Uterus (tissue), 4 donors: ENCODE measurements around the gene TFAP2B. TPM values are rescaled to one million over a fixed set of nuclear protein-coding genes. Genes with fewer than 3 reads are reported as not detected.

ENCODE experiments used
- DNase-seq, 2 donors: peaks; one replicate each; pipeline ENCODE4 v3.0.0-alpha.2; 2019 to 2020
- H3K27ac ChIP-seq, 2 donors: fragments of 200-600 bp; sonication (generic); 1 replicate in 1 of 2; 2 replicates in 1 of 2; pipeline ENCODE4 v1.5.1; 2016 to 2018
- H3K27me3 ChIP-seq, 2 donors: fragments of 200-600 bp; sonication (generic); one replicate each; pipeline ENCODE4 v1.5.1; 2018 to 2019; ENCODE audit warnings: control low read depth in 1 of 2
- H3K36me3 ChIP-seq, 2 donors: fragments of 200-600 bp; sonication (generic); one replicate each; pipeline ENCODE4 v1.5.1; 2019; ENCODE audit warnings: control low read depth in 1 of 2
- H3K4me1 ChIP-seq, 2 donors: fragments of 200-600 bp; sonication (generic); one replicate each; pipeline ENCODE4 v1.5.1; 2018 to 2019; ENCODE audit warnings: control low read depth in 1 of 2
- H3K4me3 ChIP-seq, 2 donors: fragments of 200-600 bp; sonication (generic); 1 replicate in 1 of 2; 2 replicates in 1 of 2; pipeline ENCODE4 v1.5.1; 2018 to 2019; ENCODE audit warnings: mild to moderate bottlenecking in 1 of 2
- H3K9me3 ChIP-seq, 2 donors: fragments of 200-600 bp; sonication (generic); one replicate each; pipeline ENCODE4 v1.5.1; 2019; ENCODE audit warnings: control low read depth in 1 of 2
- CTCF ChIP-seq, 4 experiments: fragments of 200-600 bp in 2 of 4; fragments of 450-650 bp in 2 of 4; sonication (generic) in 2 of 4; IDR thresholded peaks; one replicate each; pipeline ENCODE4 v1.5.1; 2016 to 2019; ENCODE audit warnings: antibody characterized with exemption in 4 of 4, mild to moderate bottlenecking in 2 of 4, moderate library complexity in 1 of 4
- POLR2A ChIP-seq, 2 donors: fragments of 450-650 bp; IDR thresholded peaks; one replicate each; pipeline ENCODE4 v1.6.1; 2016; ENCODE audit warnings: antibody characterized with exemption in 2 of 2, mild to moderate bottlenecking in 1 of 2, moderate library complexity in 1 of 2
- intact Hi-C: fragments of 100-400 bp; cut with DNase I; formaldehyde crosslinking; loops from one replicate; pipeline ENCODE4 v1.15.1; 2023; ENCODE audit warnings: low total_unique reads
- total RNA-seq, 4 donors: library from RNA; depleted of rRNA in 3 of 4; stranded (reverse); fragments of >200 nt in 3 of 4; gene quantifications; one replicate each; pipeline versions ENCODE4 v1.1.0 to v1.2.4, GENCODE V29; 2014 to 2023
- donor health status: DM: yes; HTN: yes; CAD: no.

TFAP2B gene
- total RNA-seq, result under 1 TPM in 1 of 4 donors, not detected in 3; 0.41 TPM

- H3K27ac ChIP-seq, result no peak within 1 kb of the TSS
- DNase-seq, result no peak
- intact Hi-C loops, result no loop called here
- H3K4me1 ChIP-seq, result peaks cover 0 to 7% of the 10 kb centered on the region in 2 donors
- H3K4me3 ChIP-seq, result no peak within 1 kb of the TSS
- peaks cover 0 to 65% of the 10 kb centered on the region in 2 donors for H3K27me3 ChIP-seq
- TF ChIP-seq CTCF (IDR thresholded peaks at IDR 0.05) (no peak), POLR2A (IDR thresholded peaks at IDR 0.05) (no peak)
- H3K36me3 ChIP-seq, result no peaks in the 10 kb centered on the region
- no peaks in the 10 kb centered on the region for H3K9me3 ChIP-seq
Observed at GRCh38 chr6:50818673-50819072, at the start of gene TFAP2B. Gene TFAP2B (plus strand): TSS chr6:50818871. CDS start chr6:50818892, 21 bp downstream.

- TF ChIP-seq CTCF (IDR thresholded peaks at IDR 0.05), result no peak
- no peak for TF ChIP-seq POLR2A (IDR thresholded peaks at IDR 0.05)
- no peaks in the 10 kb centered on the region for H3K27me3 ChIP-seq
- H3K36me3 ChIP-seq, result no peaks in the 10 kb centered on the region
- no peak for DNase-seq
- no peak overlapping the region for H3K27ac ChIP-seq
- H3K4me3 ChIP-seq, result no peak overlapping the region
- H3K4me1 ChIP-seq, result no peaks in the 10 kb centered on the region
- intact Hi-C loops, result no loop called here
- H3K9me3 ChIP-seq, result no peaks in the 10 kb centered on the region
Observed at GRCh38 chr6:50778696-50779095, 40.0 kb upstream of the TFAP2B start.

DNA sequence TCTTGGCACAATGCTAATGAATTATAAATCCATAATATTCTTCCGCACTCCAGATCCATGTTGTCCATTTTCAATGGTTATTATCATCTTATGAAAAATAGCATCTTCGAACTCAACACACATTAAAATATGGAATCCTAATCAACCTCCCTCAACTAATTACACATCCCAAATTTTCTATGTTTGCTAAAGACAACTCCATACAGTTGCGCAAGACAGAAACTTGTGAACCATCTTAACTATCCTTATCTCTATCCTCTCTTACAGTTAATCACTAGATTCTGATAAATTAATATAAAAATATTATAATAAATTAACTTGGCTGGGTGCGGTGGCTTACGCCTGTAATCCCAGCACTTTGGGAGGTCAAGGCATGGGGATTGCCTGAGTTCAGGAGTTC lies 38.3 kb upstream of the TFAP2B start:
- no peak for DNase-seq
- no peak for TF ChIP-seq CTCF (IDR thresholded peaks at IDR 0.05)
- no peak for TF ChIP-seq POLR2A (IDR thresholded peaks at IDR 0.05)
- Histone ChIP-seq H3K27ac (no peak overlapping the region), H3K4me1 (no peaks in the 10 kb centered on the region), H3K4me3 (no peak overlapping the region), H3K36me3 (no peaks in the 10 kb centered on the region), H3K9me3 (no peaks in the 10 kb centered on the region), H3K27me3 (no peaks in the 10 kb centered on the region)
- intact Hi-C loops, result no loop called here

DNA sequence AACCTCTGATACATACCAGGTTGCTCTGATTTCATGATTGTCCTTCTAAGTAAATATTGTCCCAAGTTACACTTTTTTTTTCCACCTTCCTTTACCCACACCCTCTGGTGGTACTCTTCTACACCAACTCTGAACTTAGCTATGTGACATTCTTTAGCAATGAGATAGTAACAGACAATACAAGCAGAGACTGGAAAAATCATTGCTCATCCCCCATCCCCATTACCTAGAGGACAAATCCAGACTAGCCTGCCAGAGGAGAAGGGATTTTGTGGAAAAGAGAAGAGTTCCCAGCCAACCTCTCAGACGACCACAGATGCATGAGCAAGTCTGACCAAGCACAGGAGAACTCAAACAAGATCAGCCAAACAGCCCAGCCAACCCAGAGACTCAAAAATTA lies 32.8 kb upstream of the TFAP2B start:
- H3K4me3 ChIP-seq, result no peak overlapping the region
- TF ChIP-seq CTCF (IDR thresholded peaks at IDR 0.05) (no peak), POLR2A (IDR thresholded peaks at IDR 0.05) (no peak)
- intact Hi-C loops, result no loop called here
- H3K27ac ChIP-seq, result no peak overlapping the region
- no peaks in the 10 kb centered on the region for H3K9me3 ChIP-seq
- H3K4me1 ChIP-seq, result no peaks in the 10 kb centered on the region
- no peaks in the 10 kb centered on the region for H3K36me3 ChIP-seq
- H3K27me3 ChIP-seq, result no peaks in the 10 kb centered on the region
- DNase-seq, result no peak

DNA sequence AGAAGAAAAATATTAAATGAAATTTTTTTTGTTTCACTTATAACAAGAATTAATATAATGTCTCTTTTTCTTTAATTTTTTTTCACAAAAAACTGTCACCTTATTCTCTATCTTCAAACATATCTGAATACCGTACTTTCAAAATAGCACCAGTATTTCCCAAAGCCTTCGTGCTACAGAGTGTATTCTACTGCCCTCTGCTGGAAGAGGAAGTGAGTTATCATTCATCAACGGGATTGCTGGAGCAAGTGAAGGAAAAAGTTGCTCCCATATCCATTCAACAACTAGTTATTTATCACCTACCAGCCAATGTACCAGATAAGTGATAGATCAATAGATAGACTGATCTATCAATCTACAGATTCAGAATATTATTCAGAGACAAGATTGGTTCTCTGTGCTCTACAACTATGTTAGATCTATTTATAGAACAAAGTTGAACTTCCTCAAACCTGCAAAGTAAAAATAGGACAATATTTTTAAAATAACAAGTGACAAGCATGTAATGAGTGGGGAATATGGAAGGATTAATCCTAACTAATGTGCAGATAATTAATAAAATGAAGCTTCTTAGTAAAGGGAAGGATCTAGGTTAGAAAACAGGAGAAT lies 26.7 kb upstream of the TFAP2B start:
- no peaks in the 10 kb centered on the region for H3K4me1 ChIP-seq
- peak in 3 of 4 experiments; percentile 18 to 37 (median 30) for TF ChIP-seq CTCF (IDR thresholded peaks at IDR 0.05)
- TF ChIP-seq POLR2A (IDR thresholded peaks at IDR 0.05), result no peak
- H3K27me3 ChIP-seq, result no peaks in the 10 kb centered on the region
- H3K27ac ChIP-seq, result no peak overlapping the region
- intact Hi-C loops, result no loop called here
- H3K36me3 ChIP-seq, result no peaks in the 10 kb centered on the region
- DNase-seq, result no peak
- H3K4me3 ChIP-seq, result no peak overlapping the region
- no peaks in the 10 kb centered on the region for H3K9me3 ChIP-seq
